Stomach (tissue), 9 donors: ENCODE results near the gene LMNB1. TPM values are rescaled to one million over a fixed set of nuclear protein-coding genes. Genes with fewer than 3 reads are reported as not detected.

Experiments used
- DNase-seq, 2 donors: peaks; one replicate each; pipeline versions ENCODE4 v3.0.0 to v3.0.0-alpha.2; 2013 to 2019
- H3K27ac ChIP-seq, 5 donors: fragments of 200-600 bp in 4 of 5; sonication (generic) in 4 of 5; one replicate each; pipeline ENCODE4 v1.5.1; 2013 to 2019; ENCODE audit warnings: mild to moderate bottlenecking in 1 of 5, moderate library complexity in 1 of 5
- H3K27me3 ChIP-seq, 3 donors: fragments of 200-600 bp; sonication (generic); one replicate each; pipeline ENCODE4 v1.5.1; 2017 to 2019; ENCODE audit warnings: mixed run types in 1 of 3
- H3K36me3 ChIP-seq, 4 donors: fragments of 200-600 bp; sonication (generic); 1 replicate in 3 of 4; 2 replicates in 1 of 4; pipeline ENCODE4 v1.5.1; 2016 to 2019
- H3K4me1 ChIP-seq, 4 donors: fragments of 200-600 bp; sonication (generic); one replicate each; pipeline ENCODE4 v1.5.1; 2016 to 2019
- H3K4me3 ChIP-seq, 4 donors: fragments of 200-600 bp; sonication (generic) in 3 of 4; one replicate each; pipeline ENCODE4 v1.5.1; 2016 to 2019; ENCODE audit warnings: mild to moderate bottlenecking in 1 of 4
- H3K9me3 ChIP-seq, 4 donors: fragments of 200-600 bp; sonication (generic); one replicate each; pipeline ENCODE4 v1.5.1; 2016 to 2019
- EP300 ChIP-seq: sonication (generic); formaldehyde crosslinking; IDR thresholded peaks from one replicate; pipeline ENCODE4 v1.6.1; 2017; ENCODE audit warnings: antibody characterized with exemption
- POLR2A ChIP-seq, 4 donors: fragments of 450-650 bp; IDR thresholded peaks; one replicate each; pipeline ENCODE4 v1.6.1; 2016; ENCODE audit warnings: antibody characterized with exemption in 4 of 4, control low read depth in 2 of 4, mild to moderate bottlenecking in 1 of 4, moderate library complexity in 1 of 4
- POLR2AphosphoS5 ChIP-seq, 3 donors: sonication (generic); formaldehyde crosslinking; IDR thresholded peaks; one replicate each; pipeline ENCODE4 v1.6.1; 2016; ENCODE audit warnings: antibody characterized with exemption in 3 of 3
- WGBS, 5 donors: extraction: QIAGEN DNeasy Blood & Tissue Kit in 3 of 5; methylation state at CpG; one replicate each; pipeline versions ENCODE4 v1.1.5 to v1.1.7; 2013 to 2018; 5-methylcytosine and 5-hydroxymethylcytosine counted together
- intact Hi-C: fragments of 100-400 bp; cut with DNase I; formaldehyde crosslinking; loops from one replicate; pipeline ENCODE4 v1.15.1; 2023; ENCODE audit warnings: low total_unique reads
- polyA plus RNA-seq, 3 donors: library from polyadenylated mRNA; stranded (reverse); fragments of 200-250 nt; gene quantifications; one replicate each; pipeline ENCODE4 v1.2.3, GENCODE V29; 2013
- total RNA-seq, 5 donors: library from RNA; depleted of rRNA; stranded (reverse); fragments of >200 nt; gene quantifications; one replicate each; pipeline versions ENCODE4 v1.1.0 to v1.2.3, GENCODE V29; 2014 to 2016
- TF ChIP-seq, protein P1 (sequence below), 7 experiments: fragments of 450-650 bp in 4 of 7; fragments of 200-600 bp in 3 of 7; sonication (generic) in 3 of 7; IDR thresholded peaks; one replicate each; pipeline ENCODE4 v1.5.1; 2016 to 2019; ENCODE audit warnings: antibody characterized with exemption in 7 of 7, control low read depth in 2 of 7, mild to moderate bottlenecking in 1 of 7
- donor health status: healthy with polysubstance abuse.
- donor health status: Bipolar disorder and iron deficiency.
- donor health status: healthy.

LMNB1 gene
- total and polyA plus RNA-seq, 8 donors, result 7.6 to 167 (median 9.9) TPM

DNA sequence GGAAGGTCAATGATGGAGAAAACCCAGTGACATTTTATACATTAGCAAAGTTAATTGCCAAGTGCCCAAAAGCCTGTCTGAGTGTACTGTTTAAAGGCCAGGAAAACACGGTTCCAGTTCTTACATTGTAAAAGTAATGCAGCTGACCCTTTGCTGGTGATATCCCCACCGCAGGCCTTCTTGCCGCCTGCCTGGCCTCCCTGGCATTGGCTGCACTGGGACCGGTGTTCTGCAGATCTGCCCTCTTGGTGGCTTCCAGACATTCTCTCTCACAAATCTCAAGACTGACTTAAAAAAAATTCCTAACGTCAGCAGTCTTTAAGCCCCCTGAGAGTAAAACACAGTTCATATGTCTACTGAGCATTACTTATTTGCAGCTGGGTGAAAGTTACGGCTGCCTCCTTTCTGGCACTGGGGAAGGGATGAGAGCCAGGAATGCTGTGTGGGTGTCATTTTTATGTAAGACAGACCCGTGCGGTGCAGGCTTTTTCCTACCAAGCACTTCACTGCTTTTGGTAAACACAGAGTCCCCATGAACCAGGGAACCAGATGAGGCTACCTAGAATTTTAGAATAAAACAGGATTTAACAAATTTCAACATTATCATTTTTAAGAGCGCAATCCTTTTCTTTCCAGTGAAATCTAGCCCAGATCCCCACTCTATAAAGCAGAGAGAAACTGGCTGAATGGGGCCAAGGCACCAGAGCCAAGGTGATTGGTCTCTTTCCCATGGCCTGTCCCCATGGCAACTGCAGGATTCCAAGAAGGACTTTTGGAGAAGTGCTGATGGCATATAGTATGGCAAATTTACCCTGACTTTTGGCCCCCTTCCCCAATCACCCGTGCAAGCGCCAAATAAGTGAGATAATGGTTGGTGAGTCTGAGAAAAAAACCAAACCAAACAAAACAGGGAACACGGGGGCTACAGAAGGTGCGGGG, 80.8 kb downstream of the LMNB1 start:
- Histone ChIP-seq H3K27me3 (no peaks in the 10 kb centered on the region), H3K4me3 (no peak overlapping the region), H3K4me1 (peaks cover 0 to 19% (median under 1%) of the 10 kb centered on the region in 4 donors), H3K27ac (peak overlapping the region in 1 of 5 donors; percentile 31), H3K36me3 (no peaks in the 10 kb centered on the region), H3K9me3 (no peaks in the 10 kb centered on the region)
- TF ChIP-seq POLR2A (IDR thresholded peaks at IDR 0.05) (no peak), EP300 (no peak), POLR2AphosphoS5 (IDR thresholded peaks at IDR 0.05) (no peak)
- TF ChIP-seq, protein P1, sequence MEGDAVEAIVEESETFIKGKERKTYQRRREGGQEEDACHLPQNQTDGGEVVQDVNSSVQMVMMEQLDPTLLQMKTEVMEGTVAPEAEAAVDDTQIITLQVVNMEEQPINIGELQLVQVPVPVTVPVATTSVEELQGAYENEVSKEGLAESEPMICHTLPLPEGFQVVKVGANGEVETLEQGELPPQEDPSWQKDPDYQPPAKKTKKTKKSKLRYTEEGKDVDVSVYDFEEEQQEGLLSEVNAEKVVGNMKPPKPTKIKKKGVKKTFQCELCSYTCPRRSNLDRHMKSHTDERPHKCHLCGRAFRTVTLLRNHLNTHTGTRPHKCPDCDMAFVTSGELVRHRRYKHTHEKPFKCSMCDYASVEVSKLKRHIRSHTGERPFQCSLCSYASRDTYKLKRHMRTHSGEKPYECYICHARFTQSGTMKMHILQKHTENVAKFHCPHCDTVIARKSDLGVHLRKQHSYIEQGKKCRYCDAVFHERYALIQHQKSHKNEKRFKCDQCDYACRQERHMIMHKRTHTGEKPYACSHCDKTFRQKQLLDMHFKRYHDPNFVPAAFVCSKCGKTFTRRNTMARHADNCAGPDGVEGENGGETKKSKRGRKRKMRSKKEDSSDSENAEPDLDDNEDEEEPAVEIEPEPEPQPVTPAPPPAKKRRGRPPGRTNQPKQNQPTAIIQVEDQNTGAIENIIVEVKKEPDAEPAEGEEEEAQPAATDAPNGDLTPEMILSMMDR (IDR thresholded peaks at IDR 0.05), result no peak
- intact Hi-C loops, result no loop called here
- 76 to 88% (median 84%) methylated on average over 13 of the region's 13 CpGs for WGBS, 5 donors
- DNase-seq, result peak in 1 of 2 donors; percentile 72

DNA sequence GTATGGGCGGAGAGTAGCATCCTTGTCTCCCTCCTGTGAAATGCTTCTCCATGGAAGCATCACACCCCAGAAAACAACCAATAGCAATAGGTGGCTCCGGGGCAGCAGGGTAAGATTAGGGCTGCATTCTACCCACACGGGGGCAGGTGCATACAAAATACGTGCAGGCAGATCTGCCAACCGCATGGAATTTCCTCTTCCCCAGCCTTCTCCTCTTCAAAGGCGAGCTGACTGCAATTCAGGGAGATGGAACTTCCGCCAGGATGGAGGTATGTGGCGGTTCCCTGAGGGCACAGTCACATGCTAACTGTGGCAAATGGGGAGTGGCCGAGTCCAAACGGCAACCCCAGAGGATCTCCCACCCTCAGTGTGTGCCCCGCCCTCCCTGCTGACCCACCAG, 81.5 kb downstream of the LMNB1 start:
- H3K4me1 ChIP-seq, result peaks cover 0 to 16% (median 0%) of the 10 kb centered on the region in 4 donors
- no peak overlapping the region for H3K4me3 ChIP-seq
- no peaks in the 10 kb centered on the region for H3K27me3 ChIP-seq
- 91 to 94% (median 93%) methylated on average over 10 to 11 of the region's 11 CpGs for WGBS, 5 donors
- TF ChIP-seq EP300 (no peak), POLR2A (IDR thresholded peaks at IDR 0.05) (no peak)
- TF ChIP-seq, protein P1 (IDR thresholded peaks at IDR 0.05), result no peak
- no peak for DNase-seq
- intact Hi-C loops, result no loop called here
- H3K27ac ChIP-seq, result no peak overlapping the region
- no peaks in the 10 kb centered on the region for H3K9me3 ChIP-seq
- H3K36me3 ChIP-seq, result no peaks in the 10 kb centered on the region

GRCh38 chr5:126863402-126863801, 86.5 kb downstream of the LMNB1 start:
- intact Hi-C loops, result no loop called here
- Histone ChIP-seq H3K9me3 (no peaks in the 10 kb centered on the region), H3K4me1 (peaks cover 0 to 1% (median 0%) of the 10 kb centered on the region in 4 donors), H3K27me3 (peaks cover 0 to 6% (median 0%) of the 10 kb centered on the region in 3 donors), H3K36me3 (no peaks in the 10 kb centered on the region), H3K4me3 (no peak overlapping the region), H3K27ac (no peak overlapping the region)
- WGBS, 5 donors, result 91 to 95% (median 93%) methylated on average over 4 of the region's 4 CpGs
- DNase-seq, result no peak
- TF ChIP-seq POLR2A (IDR thresholded peaks at IDR 0.05) (no peak), EP300 (no peak), POLR2AphosphoS5 (IDR thresholded peaks at IDR 0.05) (no peak)
- TF ChIP-seq, protein P1 (IDR thresholded peaks at IDR 0.05), result no peak

DNA sequence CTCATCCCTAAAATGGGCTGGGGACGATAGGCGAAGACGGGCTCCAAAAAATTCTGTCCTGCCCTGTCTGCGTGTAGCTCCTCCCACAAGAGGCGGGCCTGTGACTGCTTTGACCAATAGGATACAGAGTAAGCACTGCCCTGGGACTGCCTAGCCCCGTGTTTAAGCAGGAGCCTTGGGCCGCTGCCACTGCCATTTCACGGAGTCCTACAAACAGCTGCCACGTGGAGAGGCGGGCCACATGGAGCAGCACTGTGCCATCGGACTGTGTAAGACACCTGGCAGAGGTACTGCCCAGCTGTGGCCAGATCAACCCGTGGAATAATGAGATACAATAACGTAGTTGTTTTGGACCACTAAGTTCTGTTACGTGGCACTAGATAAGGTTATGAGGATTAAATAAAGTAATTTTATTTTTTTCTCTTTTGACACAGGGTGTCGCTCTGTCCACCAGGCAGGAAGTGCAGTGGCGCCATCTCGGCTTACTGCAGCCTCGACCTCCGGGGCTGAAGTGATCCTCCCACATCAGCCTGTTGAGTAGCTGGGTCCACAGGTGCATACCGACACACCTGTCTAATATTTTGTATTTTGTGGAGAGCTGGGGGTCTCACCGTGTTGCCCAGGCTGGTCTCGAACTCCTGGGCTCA, 87.2 kb downstream of the LMNB1 start:
- TF ChIP-seq, protein P1 (IDR thresholded peaks at IDR 0.05), result no peak
- TF ChIP-seq EP300 (no peak), POLR2AphosphoS5 (IDR thresholded peaks at IDR 0.05) (no peak), POLR2A (IDR thresholded peaks at IDR 0.05) (no peak)
- peaks cover 0 to 7% (median 3%) of the 10 kb centered on the region in 4 donors for H3K4me1 ChIP-seq
- intact Hi-C loops, result no loop called here
- DNase-seq, result no peak
- no peak overlapping the region for H3K27ac ChIP-seq
- no peak overlapping the region for H3K4me3 ChIP-seq
- no peaks in the 10 kb centered on the region for H3K9me3 ChIP-seq
- WGBS, 5 donors, result 93 to 96% (median 95%) methylated on average over 21 to 22 of the region's 22 CpGs
- peaks cover 0 to 13% (median 0%) of the 10 kb centered on the region in 3 donors for H3K27me3 ChIP-seq
- no peaks in the 10 kb centered on the region for H3K36me3 ChIP-seq
